ENCODE measurements around the gene OSBPL1A.
A peak's percentile ranks its signal among the peaks of the same experiment; 100 is the strongest.

OSBPL1A gene

GRCh38 chr18:24397694-24398368, at the start of gene OSBPL1A:
TSS of gene OSBPL1A (minus strand) at chr18:24397824. CDS start at chr18:24377533, 20,291 bp downstream.
- peak; percentile 37 for DNase-seq (ENCODE audit: low read depth)

- no peak for DNase-seq (ENCODE audit: low read depth)
Measured at GRCh38 chr18:24446953-24447538, 49.4 kb upstream of the OSBPL1A start.

- no peak for DNase-seq (ENCODE audit: low read depth)
Measured at GRCh38 chr18:24446453-24446852, 48.8 kb upstream of the OSBPL1A start.

GRCh38 chr18:24443870-24444269, 46.2 kb upstream of the OSBPL1A start:
- DNase-seq (ENCODE audit: low read depth) = no peak

- DNase-seq (ENCODE audit: low read depth) = no peak
Measured at GRCh38 chr18:24436939-24437338, 39.3 kb upstream of the OSBPL1A start.

- DNase-seq (ENCODE audit: low read depth) = no peak
Measured at GRCh38 chr18:24432618-24433017, 35.0 kb upstream of the OSBPL1A start.

- DNase-seq (ENCODE audit: low read depth) = no peak
Measured at GRCh38 chr18:24429188-24429587, 31.6 kb upstream of the OSBPL1A start.

GRCh38 chr18:24428709-24429108, 31.1 kb upstream of the OSBPL1A start:
- no peak for DNase-seq (ENCODE audit: low read depth)

GRCh38 chr18:24427484-24427883, 29.9 kb upstream of the OSBPL1A start:
- no peak for DNase-seq (ENCODE audit: low read depth)

GRCh38 chr18:24426398-24427294, 29.0 kb upstream of the OSBPL1A start, which contains the start of gene IMPACT:
TSS of gene IMPACT (plus strand) at chr18:24426670. CDS start at chr18:24426757, 87 bp downstream.
- DNase-seq (ENCODE audit: low read depth) = peak; percentile 66

GRCh38 chr18:24426073-24426397, 28.4 kb upstream of the OSBPL1A start:
- no peak for DNase-seq (ENCODE audit: low read depth)

GRCh38 chr18:24421831-24422230, 24.2 kb upstream of the OSBPL1A start:
- DNase-seq (ENCODE audit: low read depth) = no peak

- DNase-seq (ENCODE audit: low read depth) = no peak
Measured at GRCh38 chr18:24420551-24420950, 22.9 kb upstream of the OSBPL1A start.

- DNase-seq (ENCODE audit: low read depth) = no peak
Measured at GRCh38 chr18:24417480-24417879, 19.9 kb upstream of the OSBPL1A start.

- no peak for DNase-seq (ENCODE audit: low read depth)
Measured at GRCh38 chr18:24414349-24415003, 16.9 kb upstream of the OSBPL1A start.

GRCh38 chr18:24413148-24413547, 15.5 kb upstream of the OSBPL1A start:
- DNase-seq (ENCODE audit: low read depth) = no peak

- DNase-seq (ENCODE audit: low read depth) = no peak
Measured at GRCh38 chr18:24408496-24408895, 10.9 kb upstream of the OSBPL1A start.

GRCh38 chr18:24404591-24404990, 7.0 kb upstream of the OSBPL1A start:
- DNase-seq (ENCODE audit: low read depth) = no peak

GRCh38 chr18:24403076-24403475, 5.5 kb upstream of the OSBPL1A start:
- DNase-seq (ENCODE audit: low read depth) = no peak

GRCh38 chr18:24402209-24402785, 4.7 kb upstream of the OSBPL1A start:
- DNase-seq (ENCODE audit: low read depth) = no peak

- no peak for DNase-seq (ENCODE audit: low read depth)
Measured at GRCh38 chr18:24400587-24400986, 3.0 kb upstream of the OSBPL1A start.

- DNase-seq (ENCODE audit: low read depth) = no peak
Measured at GRCh38 chr18:24398540-24398939, 916 bp upstream of the OSBPL1A start.
